Fibroblast of upper back skin (primary cell): Measurements from ENCODE around the gene MAPK14.

Experiments
- DNase-seq: peaks from one replicate; pipeline ENCODE4 v3.0.0-alpha.2; 2013

MAPK14 gene

GRCh38 chr6:36141091-36141490 lies 113.5 kb downstream of the MAPK14 start:
- DNase-seq: no peak

GRCh38 chr6:36141961-36142360 lies 114.4 kb downstream of the MAPK14 start:
- no peak for DNase-seq

GRCh38 chr6:36142971-36143838 lies 115.6 kb downstream of the MAPK14 start:
- DNase-seq: no peak

GRCh38 chr6:36145495-36145894 lies 117.9 kb downstream of the MAPK14 start:
- DNase-seq: no peak

- DNase-seq: no peak
Measured at GRCh38 chr6:36147294-36147693, 119.7 kb downstream of the MAPK14 start.

- no peak for DNase-seq
Measured at GRCh38 chr6:36149476-36149875, 121.9 kb downstream of the MAPK14 start.

- no peak for DNase-seq
Measured at GRCh38 chr6:36150283-36150682, 122.7 kb downstream of the MAPK14 start.

GRCh38 chr6:36154286-36154685 lies 126.7 kb downstream of the MAPK14 start:
- DNase-seq: no peak

- DNase-seq: no peak
Measured at GRCh38 chr6:36155662-36156061, 128.1 kb downstream of the MAPK14 start.

- peak; percentile 69 for DNase-seq
Measured at GRCh38 chr6:36160147-36160760, 132.6 kb downstream of the MAPK14 start.
